AG10803 (cell line): ENCODE results near the gene TM9SF4.

ENCODE experiments used
- DNase-seq: peaks from one replicate; pipeline ENCODE4 v3.0.0; 2010; ENCODE audit warnings: low read depth
- H3K4me3 ChIP-seq: 2 replicates; pipeline ENCODE4 v1.5.1; 2011; ENCODE audit warnings: mild to moderate bottlenecking, low read length, control low read depth
- TF ChIP-seq, protein P1 (sequence below): conservative IDR thresholded peaks from 2 replicates; pipeline ENCODE4 v1.5.1; 2011; ENCODE audit warnings: mild to moderate bottlenecking, low read length, control low read depth, inconsistent platforms

The TM9SF4 gene

GRCh38 chr20:32135983-32136515, 26.5 kb downstream of the TM9SF4 start:
- DNase-seq: no peak
- TF ChIP-seq, protein P1, sequence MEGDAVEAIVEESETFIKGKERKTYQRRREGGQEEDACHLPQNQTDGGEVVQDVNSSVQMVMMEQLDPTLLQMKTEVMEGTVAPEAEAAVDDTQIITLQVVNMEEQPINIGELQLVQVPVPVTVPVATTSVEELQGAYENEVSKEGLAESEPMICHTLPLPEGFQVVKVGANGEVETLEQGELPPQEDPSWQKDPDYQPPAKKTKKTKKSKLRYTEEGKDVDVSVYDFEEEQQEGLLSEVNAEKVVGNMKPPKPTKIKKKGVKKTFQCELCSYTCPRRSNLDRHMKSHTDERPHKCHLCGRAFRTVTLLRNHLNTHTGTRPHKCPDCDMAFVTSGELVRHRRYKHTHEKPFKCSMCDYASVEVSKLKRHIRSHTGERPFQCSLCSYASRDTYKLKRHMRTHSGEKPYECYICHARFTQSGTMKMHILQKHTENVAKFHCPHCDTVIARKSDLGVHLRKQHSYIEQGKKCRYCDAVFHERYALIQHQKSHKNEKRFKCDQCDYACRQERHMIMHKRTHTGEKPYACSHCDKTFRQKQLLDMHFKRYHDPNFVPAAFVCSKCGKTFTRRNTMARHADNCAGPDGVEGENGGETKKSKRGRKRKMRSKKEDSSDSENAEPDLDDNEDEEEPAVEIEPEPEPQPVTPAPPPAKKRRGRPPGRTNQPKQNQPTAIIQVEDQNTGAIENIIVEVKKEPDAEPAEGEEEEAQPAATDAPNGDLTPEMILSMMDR: no peak

DNA sequence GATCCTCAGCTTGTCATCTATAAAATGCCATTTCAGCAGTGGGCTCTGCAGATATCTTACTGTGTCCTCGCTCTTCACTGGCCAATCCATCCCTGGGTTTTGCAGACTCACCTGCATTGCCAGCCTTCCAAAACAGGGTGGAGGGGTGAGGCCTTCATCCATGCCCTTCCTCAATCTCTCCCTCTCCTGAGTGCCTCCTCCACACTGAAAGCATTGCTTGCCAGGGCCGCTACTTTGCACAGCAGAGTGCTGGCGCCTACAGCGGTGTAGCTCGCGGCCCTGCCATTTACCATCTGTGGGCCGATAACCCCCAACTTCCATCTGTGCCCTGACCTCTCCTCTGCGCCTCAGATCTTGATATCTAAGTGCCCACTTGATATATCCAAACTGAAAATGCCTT, 29.4 kb downstream of the TM9SF4 start:
- no peak overlapping the region for H3K4me3 ChIP-seq
- TF ChIP-seq, protein P1: no peak
- no peak for DNase-seq

More at GRCh38 chr20:32135983-32136515, 26.5 kb downstream of the TM9SF4 start:
- H3K4me3 ChIP-seq: no peak overlapping the region

- no peak for DNase-seq
- H3K4me3 ChIP-seq: no peak overlapping the region
- TF ChIP-seq, protein P1: no peak
Observed at GRCh38 chr20:32139947-32140346, 30.4 kb downstream of the TM9SF4 start.

GRCh38 chr20:32140603-32141002, 31.1 kb downstream of the TM9SF4 start:
- no peak for DNase-seq
- H3K4me3 ChIP-seq: no peak overlapping the region
- TF ChIP-seq, protein P1: no peak

DNA sequence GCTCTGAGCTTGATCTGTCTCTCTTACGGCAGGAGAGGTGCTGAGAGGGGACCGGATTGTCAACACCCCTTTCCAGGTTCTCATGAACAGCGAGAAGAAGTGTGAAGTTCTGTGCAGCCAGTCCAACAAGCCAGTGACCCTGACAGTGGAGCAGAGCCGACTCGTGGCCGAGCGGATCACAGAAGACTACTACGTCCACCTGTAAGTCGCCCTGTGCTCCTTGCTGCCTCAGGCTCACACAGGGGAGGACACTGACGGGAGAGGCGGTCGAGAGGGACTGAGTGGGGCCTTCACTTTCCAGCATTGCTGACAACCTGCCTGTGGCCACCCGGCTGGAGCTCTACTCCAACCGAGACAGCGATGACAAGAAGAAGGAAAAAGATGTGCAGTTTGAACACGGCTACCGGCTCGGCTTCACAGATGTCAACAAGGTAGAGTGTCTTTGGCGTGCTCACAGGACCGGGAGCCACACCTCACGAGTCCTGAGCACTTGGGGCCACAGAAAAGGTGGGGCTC, 32.0 kb downstream of the TM9SF4 start:
- no peak for DNase-seq
- no peak overlapping the region for H3K4me3 ChIP-seq
- TF ChIP-seq, protein P1: no peak

DNA sequence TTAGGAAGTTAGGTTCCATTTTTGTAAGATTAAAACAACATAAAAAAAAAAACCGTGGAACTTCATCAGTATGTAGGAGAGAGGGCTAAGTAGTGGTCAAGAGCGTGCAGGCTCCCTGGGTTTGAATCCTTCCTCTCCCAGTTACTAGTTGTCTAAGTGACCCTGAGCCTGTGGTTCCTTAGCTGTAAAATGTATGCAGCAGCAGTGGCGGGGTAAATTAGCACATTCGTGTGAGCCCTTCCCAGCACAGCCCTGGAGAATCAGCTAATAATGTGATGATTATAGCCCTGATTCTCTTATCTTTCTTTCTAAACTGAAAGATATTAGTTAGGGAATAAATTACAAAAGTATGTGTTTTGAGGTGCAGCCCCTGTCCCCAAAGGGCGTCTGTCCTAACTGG, 32.6 kb downstream of the TM9SF4 start:
- no peak overlapping the region for H3K4me3 ChIP-seq
- TF ChIP-seq, protein P1: no peak
- DNase-seq: no peak

DNA sequence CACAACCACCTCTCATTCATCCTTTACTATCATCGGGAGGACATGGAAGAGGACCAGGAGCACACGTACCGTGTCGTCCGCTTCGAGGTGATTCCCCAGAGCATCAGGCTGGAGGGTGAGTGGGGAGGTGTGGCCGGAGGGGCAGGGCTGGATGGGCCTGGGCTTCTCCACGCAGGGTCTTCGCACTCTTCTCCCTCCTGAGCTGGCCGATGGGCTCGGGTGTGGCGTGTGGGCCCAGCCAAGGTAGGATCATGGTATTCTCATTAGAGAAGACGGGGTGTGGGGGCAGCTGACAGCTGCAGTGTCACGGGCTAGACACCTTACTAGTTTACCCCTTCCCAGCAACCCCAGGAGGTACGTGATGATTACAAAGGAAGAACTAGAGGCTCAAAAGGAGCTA, 33.5 kb downstream of the TM9SF4 start:
- DNase-seq: no peak
- TF ChIP-seq, protein P1: no peak
- no peak overlapping the region for H3K4me3 ChIP-seq
